Measurements from ENCODE around the gene SIRT5.
A peak's percentile ranks its signal among the peaks of the same experiment; 100 is the strongest.

Gene SIRT5

DNA sequence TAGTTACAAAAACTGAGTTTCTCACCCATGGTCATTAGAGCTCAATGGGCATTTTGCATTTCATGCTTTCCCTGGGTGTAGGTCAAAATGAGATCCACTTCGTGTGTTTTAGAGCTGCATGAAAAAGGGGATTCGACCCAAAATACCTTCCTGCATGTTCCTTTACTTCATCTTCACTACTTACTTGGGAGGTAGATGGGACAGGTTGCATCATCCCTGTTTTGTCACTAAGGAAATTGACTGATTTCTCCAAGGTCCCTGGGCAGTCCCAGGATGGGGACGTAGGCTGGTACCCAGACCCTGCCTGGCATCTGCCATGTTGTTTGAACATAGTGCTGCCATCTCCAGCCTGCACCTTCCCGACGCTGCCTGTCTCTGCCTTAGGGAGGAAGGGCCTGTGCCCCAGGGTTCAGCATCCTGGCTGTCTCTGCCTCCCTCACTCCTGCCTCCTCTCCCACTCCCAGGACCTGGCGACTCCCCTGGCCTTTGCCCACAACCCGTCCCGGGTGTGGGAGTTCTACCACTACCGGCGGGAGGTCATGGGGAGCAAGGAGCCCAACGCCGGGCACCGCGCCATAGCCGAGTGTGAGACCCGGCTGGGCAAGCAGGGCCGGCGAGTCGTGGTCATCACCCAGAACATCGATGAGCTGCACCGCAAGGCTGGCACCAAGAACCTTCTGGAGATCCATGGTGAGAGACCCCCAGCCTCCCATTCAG lies 17.0 kb downstream of the SIRT5 start:
- no peak for DNase-seq

- no peak for DNase-seq
Measured at GRCh38 chr6:13593103-13593502, 18.7 kb downstream of the SIRT5 start.

- no peak for DNase-seq
Measured at GRCh38 chr6:13593720-13594119, 19.3 kb downstream of the SIRT5 start.

- no peak for DNase-seq
Measured at GRCh38 chr6:13597073-13597472, 22.7 kb downstream of the SIRT5 start.

DNA sequence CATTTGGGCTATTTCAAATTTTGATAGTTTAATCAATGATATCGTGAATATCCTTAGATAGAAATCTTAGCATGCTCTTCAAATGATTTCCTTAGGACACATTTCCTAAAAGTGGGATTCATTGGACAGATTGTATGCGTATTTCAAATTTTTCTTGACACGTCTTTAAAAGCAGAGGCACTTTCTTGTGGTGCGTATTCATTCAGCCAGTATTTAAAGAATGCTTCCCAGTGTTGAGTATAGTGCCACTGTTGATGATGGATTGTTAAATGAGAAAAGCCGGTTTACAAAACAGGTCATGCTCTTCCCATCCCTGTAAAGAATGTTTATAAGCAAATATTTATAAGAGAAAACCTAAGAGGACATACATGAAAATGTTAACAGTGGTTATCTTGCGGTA lies 25.6 kb downstream of the SIRT5 start:
- no peak for DNase-seq

DNA sequence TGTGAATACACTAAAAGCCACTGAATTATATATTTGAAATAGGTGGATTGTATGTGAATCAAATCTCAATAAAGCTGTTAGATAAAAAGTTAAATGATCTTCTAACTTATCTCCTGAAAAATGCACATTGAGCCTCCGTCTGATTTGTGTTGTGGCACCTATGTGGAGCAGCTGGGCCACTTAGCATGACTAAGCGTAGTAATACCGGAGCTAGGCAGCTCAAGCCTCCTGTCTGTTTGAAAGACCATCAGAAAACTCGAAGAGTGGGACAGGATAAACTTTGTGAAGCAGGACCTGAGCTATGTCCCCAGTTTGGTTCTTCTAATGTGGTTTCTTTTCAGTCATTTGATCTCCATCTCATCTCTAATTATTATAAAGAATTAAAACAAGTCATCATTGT lies 29.7 kb downstream of the SIRT5 start:
- no peak for DNase-seq

GRCh38 chr6:13604546-13605416 lies 30.4 kb downstream of the SIRT5 start:
- no peak for DNase-seq

- no peak for DNase-seq
Measured at GRCh38 chr6:13605634-13606033, 31.2 kb downstream of the SIRT5 start.

- DNase-seq = no peak
Measured at GRCh38 chr6:13611715-13612114, 37.3 kb downstream of the SIRT5 start.

- DNase-seq = peak; percentile 3
Measured at GRCh38 chr6:13613029-13613594, 38.7 kb downstream of the SIRT5 start.

GRCh38 chr6:13614126-13614925 lies 39.9 kb downstream of the SIRT5 start:
- peak; percentile 74 for DNase-seq

GRCh38 chr6:13614926-13615791 lies 40.8 kb downstream of the SIRT5 start, which contains the start of gene NOL7:
Gene NOL7, plus strand, starts transcription at chr6:13615335. Its CDS starts 24 bp downstream, at chr6:13615359.
- DNase-seq = peak; percentile 98

GRCh38 chr6:13615792-13616120 lies 41.4 kb downstream of the SIRT5 start:
- peak; percentile 36 for DNase-seq

DNA sequence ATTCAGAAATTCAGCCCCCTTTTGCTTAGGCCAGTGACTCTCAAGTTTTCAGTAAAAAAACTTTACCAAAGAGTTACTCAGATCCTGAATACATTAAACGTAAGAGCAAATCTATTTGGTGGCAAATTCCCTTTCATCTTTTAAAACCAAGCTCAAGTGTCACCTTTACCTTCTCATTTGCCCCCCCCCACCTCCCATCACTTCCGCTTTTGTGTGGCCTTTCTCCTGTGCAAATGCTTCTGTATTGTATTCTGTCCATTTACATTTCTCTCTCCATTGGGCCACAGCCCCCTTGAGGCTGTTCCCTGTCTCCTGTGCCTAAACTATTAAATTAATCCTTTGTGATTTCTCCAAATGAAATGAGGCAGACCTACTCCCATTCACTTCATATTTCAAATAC lies 42.7 kb downstream of the SIRT5 start:
- DNase-seq = no peak

DNA sequence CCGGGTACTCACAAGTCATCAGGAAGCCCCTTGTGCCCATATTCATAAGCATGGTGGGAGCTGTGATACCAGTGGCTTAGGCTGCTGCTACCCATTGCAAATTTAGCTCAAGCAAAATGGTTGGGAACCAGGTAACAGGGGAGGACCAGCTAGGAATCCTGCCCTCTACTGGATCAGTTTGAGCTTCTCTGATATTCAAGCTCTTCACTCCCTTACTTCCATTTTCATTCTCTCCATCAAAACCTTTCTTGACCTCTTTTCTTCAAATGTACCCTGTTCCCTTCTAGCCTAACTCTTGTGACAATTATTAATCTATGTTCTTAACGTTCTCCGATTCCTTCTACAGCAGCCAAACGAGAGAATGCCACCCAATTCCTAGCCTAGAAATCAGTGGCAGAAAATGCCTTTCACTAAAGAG lies 50.5 kb downstream of the SIRT5 start:
- peak; percentile 10 for DNase-seq

GRCh38 chr6:13629459-13630116 lies 55.2 kb downstream of the SIRT5 start:
- DNase-seq = no peak

DNA sequence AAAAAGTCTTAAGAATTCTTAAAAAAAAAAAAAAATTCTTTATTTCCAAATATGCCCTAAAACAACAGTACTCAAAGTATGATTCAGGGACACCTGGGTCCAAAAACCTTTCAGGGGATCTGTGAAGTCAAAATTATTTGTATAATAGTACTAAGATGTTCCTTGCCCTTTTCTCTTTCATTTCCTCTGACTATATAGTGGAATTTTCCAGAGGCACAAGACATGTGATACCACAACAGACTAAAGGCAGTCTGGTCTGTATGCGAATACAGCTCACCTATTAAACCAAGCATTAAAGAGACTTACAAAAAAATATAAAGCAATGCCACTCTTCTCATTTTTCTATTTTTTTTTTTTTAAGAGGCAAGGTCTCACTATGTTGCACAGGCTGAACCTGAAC lies 56.1 kb downstream of the SIRT5 start:
- DNase-seq = no peak

- no peak for DNase-seq
Measured at GRCh38 chr6:13633343-13633742, 58.9 kb downstream of the SIRT5 start.

DNA sequence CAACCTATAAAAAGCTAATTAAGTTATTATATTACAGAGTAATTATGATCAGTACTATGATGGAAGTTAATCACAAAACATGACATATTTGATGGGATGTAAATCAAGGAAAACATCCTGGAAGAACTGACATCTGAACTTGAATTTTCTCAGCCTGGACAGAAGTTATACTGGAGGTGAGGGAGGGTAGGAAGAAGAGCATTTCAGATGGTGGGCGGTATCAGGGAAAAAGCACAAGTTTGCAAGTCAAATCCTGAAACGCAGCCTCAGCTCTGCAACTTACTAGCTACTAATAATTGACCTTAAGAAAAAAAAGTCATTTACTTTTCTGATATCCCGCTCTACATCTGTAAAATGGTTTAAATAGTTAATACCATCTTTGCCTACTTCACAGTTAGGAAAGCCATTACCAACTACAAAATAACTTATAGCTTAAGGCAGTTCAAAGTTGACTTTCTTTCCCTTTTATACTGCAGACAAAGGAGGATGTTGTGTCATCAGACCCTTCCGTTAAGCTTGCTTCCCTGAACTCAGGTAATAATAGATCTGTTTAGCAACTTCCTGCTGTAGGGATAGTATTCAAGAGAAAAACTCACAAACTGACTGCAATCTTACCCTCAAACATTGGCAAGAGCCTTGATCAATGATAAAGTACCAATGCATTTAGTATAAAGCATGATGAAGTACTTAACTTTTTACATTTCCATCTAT lies 61.7 kb downstream of the SIRT5 start:
- DNase-seq = no peak

DNA sequence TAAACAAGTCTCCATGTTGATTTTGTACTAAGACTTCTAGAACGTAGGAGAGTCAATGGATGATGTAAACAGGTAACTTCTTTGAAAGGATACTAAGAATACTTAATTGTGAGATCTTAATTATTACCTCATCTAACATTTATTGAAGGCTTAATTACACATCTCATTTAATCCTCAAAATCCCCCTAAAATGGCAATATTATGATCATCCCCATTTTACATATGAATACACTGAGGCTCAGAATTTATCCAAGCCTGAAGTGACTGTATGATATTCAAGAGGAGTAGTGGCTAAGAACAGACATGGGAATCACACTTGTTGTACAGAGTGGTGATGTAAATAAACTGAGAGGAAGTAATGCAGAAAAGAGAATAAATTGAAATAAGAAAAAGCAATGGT lies 63.6 kb downstream of the SIRT5 start:
- DNase-seq = no peak

DNA sequence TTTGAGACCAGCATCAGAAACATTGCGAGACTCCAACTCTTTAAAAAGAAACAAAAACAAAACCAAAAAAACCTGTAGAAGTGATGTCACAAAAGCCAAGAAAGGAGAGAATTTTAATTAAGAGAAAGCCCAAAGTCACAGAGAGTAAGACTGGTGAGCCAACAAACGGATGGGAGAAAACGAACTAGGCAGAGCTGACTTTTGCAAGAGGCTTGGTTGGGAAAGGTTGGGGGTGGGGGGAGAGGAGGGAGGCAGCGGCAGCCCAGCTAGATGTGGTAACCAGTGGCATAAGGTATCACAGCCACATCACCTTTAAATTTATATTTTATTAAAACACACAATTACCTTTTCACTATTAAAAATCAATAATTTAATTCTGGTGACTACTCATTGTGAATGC lies 64.2 kb downstream of the SIRT5 start:
- no peak for DNase-seq
